ENCODE data around the gene MPP2.
"Not testable (repeated sequence)": the region's sequence is repeated elsewhere in the genome, so short reads cannot be mapped to it uniquely, and the experiment has no call there.

- not testable (repeated sequence) for TF ChIP-seq POLR2AphosphoS5 (IDR thresholded peaks at IDR 0.05; ENCODE audit: borderline replicate concordance, low read depth, low read length); EZH2 (IDR thresholded peaks at IDR 0.05)
These were observed 32.1 kb upstream of the MPP2 start for GRCh38 chr17:43939452-43939851.
